GM18502 (cell line): ENCODE measurements around the gene TMCC1.
"Not testable (repeated sequence)": the region's sequence is repeated elsewhere in the genome, so short reads cannot be mapped to it uniquely, and the experiment has no call there.

Experiments
- ATAC-seq: cut with Tn5 transposase; IDR thresholded peaks from one replicate; pipeline ENCODE4 v1.9.1; 2021; ENCODE audit warnings: mild to moderate bottlenecking; ENCODE audit not compliant: unreplicated experiment, poor library complexity

The TMCC1 gene

GRCh38 chr3:129897026-129897425 lies 3.5 kb upstream of the TMCC1 start:
- no peak for ATAC-seq

GRCh38 chr3:129892857-129893580 lies 492 bp downstream of the TMCC1 start:
- ATAC-seq = peak; percentile 72

- ATAC-seq = no peak
These were observed 1.0 kb downstream of the TMCC1 start for GRCh38 chr3:129892486-129892856.

GRCh38 chr3:129890891-129891290 lies 2.6 kb downstream of the TMCC1 start:
- no peak for ATAC-seq

GRCh38 chr3:129890125-129890524 lies 3.4 kb downstream of the TMCC1 start:
- peak; percentile 24 for ATAC-seq

GRCh38 chr3:129888771-129889170 lies 4.7 kb downstream of the TMCC1 start:
- ATAC-seq = no peak

- ATAC-seq = no peak
These were observed 12.2 kb downstream of the TMCC1 start for GRCh38 chr3:129881261-129881660.

- no peak for ATAC-seq
These were observed 15.2 kb downstream of the TMCC1 start for GRCh38 chr3:129878355-129878754.

- not testable (repeated sequence) for ATAC-seq
These were observed 19.0 kb downstream of the TMCC1 start for GRCh38 chr3:129874479-129874878.

GRCh38 chr3:129868912-129869311 lies 24.6 kb downstream of the TMCC1 start:
- no peak for ATAC-seq

GRCh38 chr3:129867506-129868124 lies 25.9 kb downstream of the TMCC1 start:
- ATAC-seq = no peak

GRCh38 chr3:129865806-129866205 lies 27.7 kb downstream of the TMCC1 start:
- no peak for ATAC-seq

- no peak for ATAC-seq
These were observed 29.0 kb downstream of the TMCC1 start for GRCh38 chr3:129864519-129864918.

GRCh38 chr3:129859272-129859671 lies 34.2 kb downstream of the TMCC1 start:
- ATAC-seq = no peak

- ATAC-seq = no peak
These were observed 35.6 kb downstream of the TMCC1 start for GRCh38 chr3:129857899-129858298.

- not testable (repeated sequence) for ATAC-seq
These were observed 36.7 kb downstream of the TMCC1 start for GRCh38 chr3:129856790-129857189.

GRCh38 chr3:129855832-129856419 lies 37.6 kb downstream of the TMCC1 start:
- ATAC-seq = no peak

- no peak for ATAC-seq
These were observed 38.2 kb downstream of the TMCC1 start for GRCh38 chr3:129855170-129855831.

GRCh38 chr3:129854460-129854859 lies 39.1 kb downstream of the TMCC1 start:
- no peak for ATAC-seq

GRCh38 chr3:129845956-129846355 lies 47.6 kb downstream of the TMCC1 start:
- ATAC-seq = no peak

- ATAC-seq = no peak
These were observed 52.7 kb downstream of the TMCC1 start for GRCh38 chr3:129840707-129841360.
